HUES48 (cell line): ENCODE data around the gene TMC5.
"Not testable (repeated sequence)": the region's sequence is repeated elsewhere in the genome, so short reads cannot be mapped to it uniquely, and the experiment has no call there.

Experiments
- H3K27ac ChIP-seq: one replicate; pipeline ENCODE4 v1.7.0; 2013; ENCODE audit warnings: low read depth, low read length, inconsistent platforms
- H3K27me3 ChIP-seq: 2 replicates; pipeline ENCODE4 v1.6.1; 2013; ENCODE audit warnings: mild to moderate bottlenecking, low read length; ENCODE audit not compliant: control insufficient read depth, insufficient read depth
- H3K36me3 ChIP-seq: 2 replicates; pipeline ENCODE4 v1.6.1; 2013; ENCODE audit warnings: low read length; ENCODE audit not compliant: control insufficient read depth, insufficient read depth
- H3K4me1 ChIP-seq: 2 replicates; pipeline ENCODE4 v1.6.1; 2013; ENCODE audit warnings: mild to moderate bottlenecking, low read length; ENCODE audit not compliant: control insufficient read depth, insufficient read depth
- H3K4me3 ChIP-seq: 2 replicates; pipeline ENCODE4 v1.5.1; 2013; ENCODE audit warnings: mild to moderate bottlenecking, low read depth, low read length
- H3K9ac ChIP-seq: 2 replicates; pipeline ENCODE4 v1.6.1; 2013; ENCODE audit warnings: mild to moderate bottlenecking, low read depth, low read length, moderate library complexity
- H3K9me3 ChIP-seq: 2 replicates; pipeline ENCODE4 v1.6.1; 2013; ENCODE audit warnings: low read length; ENCODE audit not compliant: control insufficient read depth, insufficient read depth

Gene TMC5

GRCh38 chr16:19542138-19542821 is 124.6 kb downstream of the TMC5 start:
- no peak overlapping the region for H3K4me3 ChIP-seq
- H3K9ac ChIP-seq: no peak overlapping the region
- no peaks in the 10 kb centered on the region for H3K27me3 ChIP-seq
- no peaks in the 10 kb centered on the region for H3K9me3 ChIP-seq
- H3K4me1 ChIP-seq: no peaks in the 10 kb centered on the region
- no peak overlapping the region for H3K27ac ChIP-seq
- peaks cover 78% of the 10 kb centered on the region for H3K36me3 ChIP-seq

DNA sequence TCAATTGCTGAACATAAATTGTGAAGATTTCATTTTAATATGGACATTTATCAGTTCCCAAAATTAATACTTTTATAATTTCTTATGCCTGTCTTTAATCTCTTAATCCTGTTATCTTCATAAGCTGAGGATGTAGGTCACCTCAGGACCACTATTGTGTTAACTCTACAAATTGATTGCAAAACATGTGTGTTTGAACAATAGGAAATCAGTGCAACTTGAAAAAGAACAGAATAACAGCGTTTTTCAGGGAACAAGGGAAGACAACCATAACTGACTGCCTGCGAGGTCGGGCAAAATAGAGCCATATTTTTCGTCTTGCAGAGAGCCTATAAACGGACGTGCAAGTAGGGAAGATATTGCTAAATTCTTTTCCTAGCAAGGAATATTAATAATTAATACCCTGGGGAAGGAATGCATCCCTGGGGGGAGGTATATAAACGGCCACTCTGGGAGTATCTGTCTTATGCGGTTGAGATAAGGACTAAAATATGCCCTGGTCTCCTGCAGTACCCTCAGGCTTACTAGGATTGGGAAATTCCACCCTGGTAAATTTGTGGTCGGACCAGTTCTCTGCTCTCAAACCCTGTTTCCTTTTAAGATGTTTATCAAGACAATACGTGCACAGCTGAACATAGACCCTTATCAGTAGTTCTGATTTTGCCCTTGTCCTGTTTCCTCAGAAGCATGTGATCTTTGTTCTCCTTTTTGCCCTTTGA is 125.8 kb downstream of the TMC5 start:
- not testable (repeated sequence) for H3K4me1 ChIP-seq, H3K9ac ChIP-seq, H3K27ac ChIP-seq, H3K27me3 ChIP-seq, H3K4me3 ChIP-seq, H3K9me3 ChIP-seq
- peaks cover 83% of the 10 kb centered on the region for H3K36me3 ChIP-seq

DNA sequence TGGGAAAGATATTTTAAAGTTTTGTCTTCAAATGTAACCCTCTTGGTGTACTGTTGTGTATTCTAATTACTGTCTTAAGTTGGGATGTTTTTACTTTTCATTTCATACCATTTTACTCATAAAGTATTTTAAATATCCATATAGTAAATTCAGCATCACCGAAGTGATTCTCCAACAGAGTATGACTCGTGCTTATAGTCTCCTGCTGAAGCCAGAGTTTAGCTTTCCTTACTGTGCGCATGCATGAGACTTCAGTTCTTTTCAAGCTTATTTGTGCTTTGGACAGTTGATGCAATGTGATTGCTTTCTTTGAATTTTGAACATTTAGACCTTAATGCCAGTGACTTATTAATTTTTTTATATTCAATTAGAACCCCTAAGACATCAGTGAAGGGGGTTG is 130.5 kb downstream of the TMC5 start:
- no peak overlapping the region for H3K27ac ChIP-seq
- no peaks in the 10 kb centered on the region for H3K27me3 ChIP-seq
- peaks cover 87% of the 10 kb centered on the region for H3K36me3 ChIP-seq
- H3K4me1 ChIP-seq: no peaks in the 10 kb centered on the region
- no peak overlapping the region for H3K9ac ChIP-seq
- no peak overlapping the region for H3K4me3 ChIP-seq
- no peaks in the 10 kb centered on the region for H3K9me3 ChIP-seq
